Esophagus squamous epithelium (tissue), 4 donors: ENCODE measurements around the gene GARNL3.

Experiments
- CTCF ChIP-seq, 6 experiments: fragments of 450-650 bp in 4 of 6; fragments of 200-600 bp in 2 of 6; sonication (generic) in 2 of 6; IDR thresholded peaks; one replicate each; pipeline ENCODE4 v1.5.1; 2016 to 2019; ENCODE audit warnings: antibody characterized with exemption in 6 of 6, mild to moderate bottlenecking in 4 of 6, moderate library complexity in 4 of 6
- POLR2A ChIP-seq, 4 donors: fragments of 450-650 bp; IDR thresholded peaks; one replicate each; pipeline ENCODE4 v1.6.1; 2017; ENCODE audit warnings: antibody characterized with exemption in 4 of 4, mild to moderate bottlenecking in 4 of 4, moderate library complexity in 3 of 4

- no peak for TF ChIP-seq CTCF (IDR thresholded peaks at IDR 0.05)
- TF ChIP-seq POLR2A (IDR thresholded peaks at IDR 0.05): no peak
Observed at GRCh38 chr9:127237801-127238200, 26.8 kb upstream of the GARNL3 start.
